GM18858 (cell line): ENCODE measurements around the gene UBAC1.
"Not testable (repeated sequence)": the region's sequence is repeated elsewhere in the genome, so short reads cannot be mapped to it uniquely, and the experiment has no call there.

Experiments used
- ATAC-seq: cut with Tn5 transposase; IDR thresholded peaks from one replicate; pipeline ENCODE4 v1.9.1; 2021; ENCODE audit not compliant: unreplicated experiment

Gene UBAC1

GRCh38 chr9:135923508-135923907 lies 37.7 kb downstream of the UBAC1 start:
- ATAC-seq = no peak

GRCh38 chr9:135921749-135922310 lies 39.3 kb downstream of the UBAC1 start:
- no peak for ATAC-seq

DNA sequence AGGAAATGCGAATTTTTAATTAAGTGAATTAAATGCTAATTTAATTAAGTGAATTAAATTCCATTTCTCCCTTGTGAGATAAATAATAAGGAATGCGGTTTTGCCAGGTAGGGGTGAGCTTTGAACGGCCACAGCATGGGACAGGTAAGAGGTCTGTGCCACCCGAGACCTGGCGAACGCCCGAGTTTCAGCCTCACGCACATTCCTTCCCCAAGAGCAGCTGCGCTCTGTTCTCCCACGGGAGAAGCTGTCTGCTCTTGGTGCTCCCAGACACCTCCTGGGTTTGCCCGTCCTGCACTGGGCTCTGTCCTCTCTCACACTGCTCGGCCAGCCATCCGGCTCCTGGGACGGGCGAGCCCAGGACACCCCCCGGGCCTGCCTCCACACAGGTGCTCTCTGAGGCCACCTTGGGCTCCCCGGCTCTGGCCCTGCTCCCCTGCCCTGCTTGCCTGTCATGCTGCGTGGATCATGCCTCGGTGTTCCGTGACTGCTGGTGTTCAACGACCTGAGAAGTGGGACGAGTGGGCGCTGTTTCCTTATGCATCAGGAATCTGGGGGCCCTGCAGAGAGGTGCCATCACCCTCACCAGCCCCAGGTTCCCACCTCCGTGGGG lies 40.1 kb downstream of the UBAC1 start:
- no peak for ATAC-seq

DNA sequence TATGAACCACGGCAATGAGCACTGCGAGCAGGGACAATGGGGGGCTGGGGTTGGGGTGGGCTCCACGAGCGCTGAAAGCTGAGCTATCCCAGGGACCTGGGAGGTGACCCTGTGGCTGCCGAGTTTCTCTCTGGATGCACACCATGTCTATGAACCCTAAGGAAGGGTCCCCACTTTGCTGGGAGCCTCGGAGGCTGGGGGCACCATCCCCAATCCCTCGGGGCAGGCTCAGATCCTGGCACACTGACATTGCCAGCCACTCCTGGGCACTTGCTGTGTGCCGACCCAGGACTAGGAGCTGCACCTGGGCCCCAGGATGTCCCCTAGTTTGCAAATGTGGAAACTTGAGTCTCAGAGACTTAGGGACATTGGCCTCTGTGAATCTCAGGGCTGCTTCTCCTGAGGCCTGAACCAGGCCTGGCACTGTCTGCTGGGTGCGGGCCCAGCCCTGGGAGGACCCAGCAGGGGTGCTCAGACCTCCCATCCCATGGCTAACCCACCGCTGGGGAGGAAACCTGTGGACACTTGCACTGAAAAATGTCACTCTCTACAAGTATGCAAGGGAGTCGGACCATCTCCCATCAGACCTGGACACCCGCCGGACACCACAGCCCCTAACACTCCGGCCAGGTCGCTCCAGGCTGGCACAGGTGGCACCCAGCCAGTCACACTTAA lies 40.8 kb downstream of the UBAC1 start:
- ATAC-seq = no peak

GRCh38 chr9:135919318-135919890 lies 41.8 kb downstream of the UBAC1 start:
- ATAC-seq = no peak

DNA sequence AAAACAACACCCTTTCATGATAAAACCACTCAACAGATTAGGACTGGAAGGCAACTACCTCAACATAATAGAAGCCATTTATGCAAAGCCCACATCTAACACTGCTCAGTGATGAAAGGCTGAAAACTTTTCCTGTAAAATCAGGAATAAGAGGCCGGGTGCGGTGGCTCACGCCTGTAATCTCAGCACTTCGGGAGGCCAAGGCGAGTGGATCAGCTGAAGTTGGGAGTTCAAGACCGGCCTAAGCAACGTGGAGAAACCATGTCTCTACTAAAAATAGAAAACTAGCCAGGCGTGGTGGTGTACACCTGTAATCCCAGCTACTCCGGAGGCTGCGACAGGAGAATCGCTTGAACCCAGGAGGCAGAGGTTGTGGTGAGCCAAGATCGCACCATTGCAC lies 44.9 kb downstream of the UBAC1 start:
- ATAC-seq = not testable (repeated sequence)

DNA sequence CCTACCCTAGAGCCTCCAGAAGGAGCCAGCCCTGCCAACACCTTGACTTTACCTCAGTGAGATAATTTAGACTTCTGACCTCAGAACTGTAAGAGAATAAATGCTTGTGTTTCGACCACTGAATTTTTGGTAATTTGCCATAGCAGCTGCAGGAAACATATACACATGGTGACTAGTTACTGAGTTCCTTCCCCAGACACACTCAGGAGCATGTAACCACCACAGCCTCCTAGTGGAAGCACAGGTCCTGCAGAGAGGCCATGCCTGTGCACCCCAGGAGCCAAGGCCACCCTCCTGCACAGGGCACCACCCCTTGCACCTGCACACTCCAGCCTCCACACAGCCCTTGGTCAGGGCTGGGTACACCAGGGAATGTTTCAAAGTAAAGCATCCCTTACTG lies 46.3 kb downstream of the UBAC1 start:
- ATAC-seq = no peak

- not testable (repeated sequence) for ATAC-seq
Observed at GRCh38 chr9:135911233-135911632, 49.9 kb downstream of the UBAC1 start.

DNA sequence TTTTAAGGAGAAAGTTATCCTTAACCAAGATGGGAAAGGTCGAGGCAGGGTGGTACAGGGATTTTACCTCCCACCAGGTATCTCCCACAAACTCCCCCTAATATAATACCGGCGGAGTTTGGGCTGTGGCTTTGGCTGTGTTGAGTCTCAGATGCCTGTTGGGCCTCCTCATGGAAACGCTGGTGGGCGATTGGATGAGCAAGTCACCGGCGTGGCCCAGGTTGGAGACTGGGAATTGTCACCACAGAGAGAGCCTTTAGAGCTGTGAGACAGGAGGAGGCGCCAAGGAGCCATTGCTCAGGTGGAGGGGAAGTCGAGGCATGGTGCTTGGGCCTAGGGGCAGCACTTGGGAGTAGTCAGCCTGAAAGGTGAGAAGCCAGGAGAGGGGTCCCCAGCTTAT lies 50.4 kb downstream of the UBAC1 start:
- ATAC-seq = no peak

DNA sequence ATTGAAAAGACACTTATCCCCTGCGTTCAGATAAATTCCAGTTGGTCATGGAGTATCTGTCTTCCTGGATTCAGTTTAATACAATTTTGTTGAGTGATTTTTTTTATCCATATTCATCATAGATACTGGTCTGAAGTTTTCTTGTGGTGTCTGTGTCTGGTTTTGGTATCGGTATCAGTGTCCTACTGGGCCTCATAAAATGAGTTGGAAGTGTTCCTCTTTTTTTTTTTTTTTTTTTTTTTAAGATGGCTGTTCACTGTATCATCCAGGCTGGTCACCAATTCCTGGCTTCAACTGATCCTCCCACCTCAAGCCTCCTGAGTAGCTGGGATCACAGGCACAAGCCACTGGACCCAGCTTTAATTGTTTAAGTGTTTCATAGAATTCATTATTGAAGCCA lies 51.0 kb downstream of the UBAC1 start:
- no peak for ATAC-seq

DNA sequence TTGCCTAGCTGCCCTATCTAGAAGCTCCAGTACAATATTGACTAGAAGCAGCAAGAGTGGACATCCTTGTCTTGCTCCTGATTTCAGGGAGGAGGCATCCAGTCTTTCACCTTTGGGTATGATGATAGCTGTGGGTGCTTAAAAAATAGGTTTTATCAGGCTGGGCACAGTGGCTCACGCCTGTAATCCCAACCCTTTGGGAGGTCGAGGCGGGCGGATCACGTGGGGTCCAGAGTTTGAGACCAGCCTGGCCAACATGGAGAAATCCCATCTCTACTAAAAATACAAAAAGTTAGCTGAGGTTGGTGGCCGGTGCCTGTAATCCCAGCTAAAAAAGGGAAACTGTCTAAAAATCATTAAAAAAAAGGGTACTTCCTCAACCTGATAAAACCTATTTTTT lies 51.8 kb downstream of the UBAC1 start:
- ATAC-seq = no peak

GRCh38 chr9:135908754-135909204 lies 52.4 kb downstream of the UBAC1 start:
- no peak for ATAC-seq

- ATAC-seq = no peak
Observed at GRCh38 chr9:135908093-135908753, 53.0 kb downstream of the UBAC1 start.

DNA sequence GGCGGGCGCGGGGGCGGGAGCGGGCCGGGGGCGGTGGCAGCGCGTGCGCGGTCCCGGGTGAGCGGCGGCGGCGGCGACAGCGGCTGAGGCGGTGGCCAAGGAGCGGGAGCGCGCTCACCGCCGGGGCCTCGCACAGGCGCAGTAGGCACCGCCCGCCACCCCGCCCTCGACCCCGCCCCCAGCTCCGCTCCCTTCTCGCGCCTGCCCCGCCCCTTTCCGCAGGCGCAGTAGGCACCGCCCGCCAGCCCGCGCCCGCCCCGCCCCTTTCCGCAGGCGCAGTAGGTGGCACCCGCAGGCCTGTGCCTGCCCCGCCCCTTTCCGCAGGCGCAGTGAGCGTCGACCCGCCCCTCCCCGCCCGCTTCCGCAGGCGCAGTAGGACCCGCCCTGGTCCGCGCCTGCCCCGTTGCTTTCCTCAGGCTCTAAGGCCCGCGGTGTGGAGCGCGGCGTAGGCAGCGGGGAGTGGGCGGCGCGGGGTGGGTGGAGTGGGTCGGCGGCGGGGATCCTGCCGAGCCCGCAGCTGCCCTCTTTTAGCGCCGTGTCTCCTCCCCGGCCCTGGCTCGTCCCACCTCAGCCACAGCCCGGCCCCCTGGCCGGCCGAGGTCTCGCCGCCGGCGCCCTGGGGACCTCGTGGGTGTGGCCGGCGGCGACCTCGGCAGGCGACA lies 53.6 kb downstream of the UBAC1 start, which contains the start of gene CAMSAP1:
TSS of gene CAMSAP1 (minus strand) at position 116 of the 662 bp plus-strand sequence. CDS start 387 bp downstream, outside the sequence.
- ATAC-seq = peak; percentile 56

GRCh38 chr9:135907006-135907430 lies 54.2 kb downstream of the UBAC1 start:
- peak; percentile 25 for ATAC-seq

DNA sequence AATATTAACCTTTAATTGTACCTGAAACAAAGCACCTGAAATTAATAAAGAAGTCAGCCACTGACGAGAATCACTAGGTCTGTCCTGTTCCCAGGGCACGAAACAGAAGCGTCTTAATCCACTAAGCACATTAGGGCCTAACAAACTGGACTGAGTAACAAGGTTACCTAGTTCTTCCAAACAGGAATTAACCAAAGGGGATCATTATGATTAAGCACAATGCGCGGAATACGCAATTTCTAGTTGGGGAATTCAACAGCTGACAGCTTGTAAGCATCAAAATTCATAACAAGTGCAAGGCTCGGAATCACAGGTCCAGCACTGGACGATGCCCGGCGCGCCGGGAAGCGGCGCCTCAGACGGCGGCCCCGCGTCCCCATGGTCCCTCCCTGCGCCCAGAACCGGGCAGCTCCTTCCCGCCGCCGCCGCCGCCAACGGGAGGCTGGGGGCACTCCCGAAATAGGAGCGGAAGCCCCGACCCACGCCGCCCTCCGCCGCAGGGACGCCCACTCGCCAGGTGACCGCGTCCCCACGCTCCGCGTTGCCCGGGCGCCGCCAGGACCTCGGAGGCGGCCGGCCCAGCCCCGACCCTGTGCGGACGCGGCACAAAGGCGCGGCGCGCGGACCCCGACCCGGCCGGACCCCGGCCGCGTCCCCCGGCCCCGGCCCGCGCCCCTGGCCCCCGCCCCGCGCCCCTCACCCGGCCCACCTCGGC lies 54.7 kb downstream of the UBAC1 start:
- peak; percentile 11 for ATAC-seq

- ATAC-seq = no peak
Observed at GRCh38 chr9:135905380-135906258, 55.6 kb downstream of the UBAC1 start.

DNA sequence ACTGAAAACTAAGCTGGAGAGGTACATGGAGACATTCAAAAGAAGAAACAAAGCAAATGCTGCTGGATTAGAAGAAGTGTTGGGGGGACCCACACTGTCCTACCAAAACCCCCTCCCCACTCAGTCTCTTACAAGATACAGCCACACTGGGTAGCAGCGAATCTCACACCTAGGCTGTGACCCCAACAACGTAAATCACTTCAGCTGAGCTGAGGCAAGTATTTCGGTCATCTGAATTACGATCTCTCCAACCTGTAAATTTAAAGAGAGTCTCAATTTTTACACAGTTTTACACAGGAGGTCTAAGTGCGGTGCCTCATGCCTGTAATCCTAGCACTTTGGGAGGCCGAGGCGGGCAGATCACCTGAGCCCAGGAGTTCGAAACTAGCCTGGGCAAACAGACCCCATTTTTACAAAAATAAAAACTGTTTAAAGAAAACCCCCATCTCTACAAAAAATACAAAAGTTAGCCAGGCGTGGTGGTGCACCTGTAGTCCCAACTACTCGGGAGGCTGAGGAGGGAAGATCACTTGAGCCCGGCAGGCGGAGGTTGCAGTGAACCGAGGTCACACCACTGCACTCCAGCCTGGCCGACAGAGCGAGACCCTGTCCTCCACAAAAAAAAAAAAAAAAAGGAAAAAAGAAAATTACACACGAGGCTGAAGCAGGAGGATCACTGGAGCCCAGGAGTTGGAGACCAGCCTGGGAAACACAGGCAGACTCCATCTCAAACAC lies 57.2 kb downstream of the UBAC1 start:
- no peak for ATAC-seq

DNA sequence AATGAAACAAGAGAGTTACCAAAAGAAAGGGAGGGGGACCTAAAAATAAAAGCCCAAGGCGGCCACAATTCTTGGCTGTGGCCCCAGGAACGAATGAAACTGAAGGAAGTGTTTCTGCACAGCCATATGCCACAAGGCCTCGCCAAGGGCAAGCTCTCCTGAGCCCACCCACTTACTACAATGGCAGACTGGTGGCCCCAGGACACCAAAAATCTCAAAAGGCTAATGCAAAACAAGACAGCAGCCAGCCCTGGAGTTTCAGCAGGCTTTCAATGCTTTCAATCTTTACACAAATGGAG lies 57.9 kb downstream of the UBAC1 start:
- ATAC-seq = no peak
